IMR-90 (cell line): ENCODE results near the gene ZNF408. TPM values are rescaled to one million over a fixed set of nuclear protein-coding genes. Genes with fewer than 3 reads are reported as not detected.
A peak's percentile ranks its signal among the peaks of the same experiment; 100 is the strongest.

Experiments
- ATAC-seq: fragments of 200-7000 bp; cut with Tn5 transposase; 2 replicates; pipeline ENCODE4 v1.9.1; 2020; ENCODE audit warnings: low read depth, mild to moderate bottlenecking, moderate library complexity
- BruUV-seq: library from RNA; stranded (reverse); fragments of 400-500 nt; replicated peaks from 2 replicates; lab custom pipeline; 2021; lab: Mats Ljungman, UMichigan
- CTCF ChIA-PET: fragments of 300-600 bp; formaldehyde crosslinking; extraction: SDS; loops from one replicate; lab custom pipeline; 2021; ENCODE audit warnings: antibody characterized with exemption; lab: Yijun Ruan, JAX
- POLR2A ChIA-PET: fragments of 300-600 bp; sonication (Branson Sonifier 250); formaldehyde crosslinking; loops from one replicate; lab custom pipeline; 2022; ENCODE audit warnings: antibody characterized with exemption; ENCODE audit not compliant: unreplicated experiment; lab: Charles Lee
- DNase-seq: peaks from one replicate; pipeline ENCODE4 v3.0.0; 2013
- H2AFZ ChIP-seq: replicated peaks from 2 replicates; pipeline ENCODE3; 2013; ENCODE audit warnings: low read length, mild to moderate bottlenecking; ENCODE audit not compliant: poor library complexity
- H2AK5ac ChIP-seq: 2 replicates; pipeline ENCODE4 v1.6.1; 2013; ENCODE audit warnings: low read depth, low read length, inconsistent platforms
- H2AK9ac ChIP-seq: replicated peaks from 2 replicates; pipeline ENCODE3; 2013; ENCODE audit warnings: mild to moderate bottlenecking, low read depth, low read length, moderate library complexity; ENCODE audit not compliant: poor library complexity
- H2BK120ac ChIP-seq: 2 replicates; pipeline ENCODE4 v1.6.1; 2013; ENCODE audit warnings: low read depth, low read length, inconsistent platforms
- H2BK15ac ChIP-seq: 3 replicates; pipeline ENCODE4 v1.6.1; 2013; ENCODE audit warnings: low read depth, low read length, inconsistent platforms
- H2BK20ac ChIP-seq: 2 replicates; pipeline ENCODE4 v1.6.1; 2013; ENCODE audit warnings: low read depth, mild to moderate bottlenecking, inconsistent platforms, low read length, moderate library complexity
- H2BK5ac ChIP-seq: 2 replicates; pipeline ENCODE4 v1.6.1; 2013; ENCODE audit warnings: mild to moderate bottlenecking, low read depth, low read length, inconsistent platforms; ENCODE audit not compliant: poor library complexity, severe bottlenecking
- H3K14ac ChIP-seq: replicated peaks from 2 replicates; pipeline ENCODE4 v1.6.1; 2013; ENCODE audit warnings: low read depth, low read length, inconsistent platforms
- H3K18ac ChIP-seq: 2 replicates; pipeline ENCODE4 v1.6.1; 2013; ENCODE audit warnings: low read depth, low read length, control low read depth
- H3K23ac ChIP-seq: 2 replicates; pipeline ENCODE4 v1.6.1; 2013; ENCODE audit warnings: low read depth, low read length, inconsistent platforms
- H3K27ac ChIP-seq: 2 replicates; pipeline ENCODE4 v1.5.1; 2013; ENCODE audit warnings: mild to moderate bottlenecking, control low read depth, low read length; ENCODE audit not compliant: insufficient read depth
- H3K27me3 ChIP-seq: 2 replicates; pipeline ENCODE4 v1.6.1; 2013; ENCODE audit warnings: low read length; ENCODE audit not compliant: control insufficient read depth, insufficient read depth
- H3K36me3 ChIP-seq: 2 replicates; pipeline ENCODE4 v1.6.1; 2013; ENCODE audit warnings: low read length, mixed read lengths; ENCODE audit not compliant: control insufficient read depth, insufficient read depth
- H3K4ac ChIP-seq: 2 replicates; pipeline ENCODE4 v1.6.1; 2013; ENCODE audit warnings: low read depth, low read length, inconsistent platforms
- H3K4me1 ChIP-seq: 2 replicates; pipeline ENCODE4 v1.6.1; 2013; ENCODE audit warnings: low read length, mixed read lengths; ENCODE audit not compliant: control insufficient read depth, insufficient read depth
- H3K4me2 ChIP-seq: 2 replicates; pipeline ENCODE4 v1.6.1; 2013; ENCODE audit warnings: low read depth, mild to moderate bottlenecking, control low read depth, low read length, moderate library complexity
- H3K4me3 ChIP-seq: 2 replicates; pipeline ENCODE4 v1.5.1; 2013; ENCODE audit warnings: low read depth, mild to moderate bottlenecking, control low read depth, low read length, moderate library complexity; ENCODE audit not compliant: insufficient read depth
- H3K56ac ChIP-seq: 2 replicates; pipeline ENCODE4 v1.6.1; 2013; ENCODE audit warnings: low read length, inconsistent platforms; ENCODE audit not compliant: insufficient read depth; ENCODE audit errors: extremely low read depth
- H3K79me1 ChIP-seq, 2 experiments: 2 replicates each; pipeline ENCODE4 v1.6.1; 2013; ENCODE audit warnings: low read length in 2 of 2, inconsistent platforms in 1 of 2, low read depth in 1 of 2
- H3K9ac ChIP-seq: 2 replicates; pipeline ENCODE4 v1.6.1; 2013; ENCODE audit warnings: low read depth, low read length, control low read depth
- H3K9me1 ChIP-seq: 2 replicates; pipeline ENCODE4 v1.6.1; 2013; ENCODE audit warnings: low read length, inconsistent platforms; ENCODE audit not compliant: insufficient read depth
- H3K9me3 ChIP-seq: 2 replicates; pipeline ENCODE4 v1.6.1; 2013; ENCODE audit warnings: low read length; ENCODE audit not compliant: control insufficient read depth, insufficient read depth
- H4K20me1 ChIP-seq: 2 replicates; pipeline ENCODE4 v1.6.1; 2013; ENCODE audit warnings: low read length, inconsistent platforms; ENCODE audit not compliant: insufficient read depth
- H4K5ac ChIP-seq: 2 replicates; pipeline ENCODE4 v1.6.1; 2013; ENCODE audit warnings: mild to moderate bottlenecking, low read depth, low read length, control low read depth
- H4K8ac ChIP-seq, 2 experiments: 2 replicates each; pipeline ENCODE4 v1.6.1; 2013; ENCODE audit warnings: low read depth in 2 of 2, low read length in 2 of 2, control low read depth in 1 of 2, inconsistent platforms in 1 of 2
- H4K91ac ChIP-seq: 2 replicates; pipeline ENCODE4 v1.6.1; 2013; ENCODE audit warnings: low read depth, low read length, inconsistent platforms; ENCODE audit not compliant: insufficient read depth
- CHD1 ChIP-seq: IDR thresholded peaks from 2 replicates; pipeline ENCODE4 v1.6.1; 2012; ENCODE audit warnings: low read depth, low read length, improper control_type of control experiment
- FOS ChIP-seq: fragments of 150-350 bp; IDR thresholded peaks from 2 replicates; pipeline ENCODE4 v1.6.1; 2016; ENCODE audit warnings: low read depth, low read length
- RAD21 ChIP-seq: IDR thresholded peaks from 2 replicates; pipeline ENCODE4 v1.6.1; 2012; ENCODE audit warnings: low read length, improper control_type of control experiment
- whole genome bisulfite sequencing, 2 experiments: methylation state at CpG; one replicate each; pipeline versions ENCODE4 v1.1.5 to v1.1.7; 2013; ENCODE audit warnings: missing lambda C conversion rate in 2 of 2; ENCODE audit not compliant: insufficient read length in 1 of 2; ENCODE audit errors: extremely low coverage in 2 of 2; 5-methylcytosine and 5-hydroxymethylcytosine counted together
- dilution Hi-C: fragments of 300-500 bp; cut with HindIII; formaldehyde crosslinking; loops from one replicate; pipeline ENCODE4 v1.14.3; 2018; ENCODE audit warnings: low sequenced_read_pairs; ENCODE audit not compliant: unreplicated experiment
- in situ Hi-C: fragments of 300-500 bp; cut with MboI; formaldehyde crosslinking; loops from 3 replicates; pipeline ENCODE4 v1.14.3; 2019; ENCODE audit warnings: low sequenced_read_pairs, inconsistent platforms, mixed read lengths
- intact Hi-C: fragments of 100-400 bp; cut with micrococcal nuclease; formaldehyde crosslinking; loops from 2 replicates; pipeline ENCODE4 v1.10.0; 2022
- polyA plus RNA-seq, 3 experiments: library from polyadenylated mRNA; depleted of rRNA; stranded (reverse); fragments of >200 nt; gene quantifications; 2 replicates each; pipeline ENCODE4 v1.2.3, GENCODE V29; 2012; ENCODE audit warnings: low replicate concordance in 1 of 3
- total RNA-seq: library from RNA; depleted of rRNA; stranded (reverse); fragments of >200 nt; gene quantifications from 2 replicates; pipeline ENCODE4 v1.2.3, GENCODE V29; 2012

Gene ZNF408
- total and polyA plus RNA-seq, 2 of the 4 experiments (the other 2 are of a cell fraction): 9.5 to 11.1 TPM

DNA sequence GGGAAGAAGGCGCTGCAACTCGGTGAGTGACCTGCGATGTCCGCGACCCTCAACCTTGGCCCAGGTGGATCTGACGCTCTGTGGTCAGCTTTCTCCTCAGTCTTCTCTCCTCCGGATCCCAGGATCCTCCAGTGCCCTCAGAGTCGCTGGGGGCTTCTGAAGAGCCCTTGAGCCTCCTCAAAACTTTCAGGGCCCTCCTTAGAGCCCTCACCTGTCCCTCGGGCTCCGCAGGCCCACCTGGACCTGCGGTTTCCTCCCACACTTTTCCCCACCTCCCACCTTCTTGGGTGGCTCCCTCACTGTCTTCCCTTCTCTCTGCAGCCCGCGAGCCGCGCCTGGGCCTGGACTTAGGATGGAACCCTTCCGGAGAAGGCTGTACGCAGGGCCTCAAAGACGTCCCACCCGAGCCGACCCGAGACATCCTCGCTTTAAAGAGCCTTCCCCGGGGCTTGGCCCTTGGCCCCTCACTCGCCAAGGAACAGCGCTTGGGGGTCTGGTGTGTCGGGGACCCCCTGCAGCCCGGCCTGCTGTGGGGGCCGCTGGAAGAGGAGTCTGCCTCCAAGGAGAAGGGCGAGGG is 335 bp downstream of the ZNF408 start:
- peak overlapping the region; percentile 92 for H4K5ac ChIP-seq
- POLR2A ChIA-PET: interaction anchor here (0.6 to 1.3 kb wide), 4 partner anchors 10 to 409 kb away, joined by 3 to 5 read pairs (median 3); no protein-coding TSS in a partner anchor
- H2AK9ac ChIP-seq: peak overlapping the region; percentile 63
- peak overlapping the region; percentile 99 for H3K56ac ChIP-seq
- peak overlapping the region; percentile 98 for H3K27ac ChIP-seq
- peak overlapping the region; percentile 95 for H2BK5ac ChIP-seq
- TF ChIP-seq RAD21: peak; percentile 19; the same call in 1 of the 2 replicates
- no peak for TF ChIP-seq FOS
- 0 out of 2 replicates have a peak, but pooled peaks have one; percentile 54 for TF ChIP-seq CHD1
- H3K36me3 ChIP-seq: peaks cover 40% of the 10 kb centered on the region
- CTCF ChIA-PET: no interaction called here
- intact Hi-C loops: no loop called here
- H3K4ac ChIP-seq: peak overlapping the region; percentile 65
- peaks cover 12% of the 10 kb centered on the region; the same call in 1 of the 2 replicates for H3K9me1 ChIP-seq
- in situ Hi-C loops: no loop called here
- BruUV-seq: TSS peak; percentile 83
- H2BK20ac ChIP-seq: no peak overlapping the region
- H3K9ac ChIP-seq: peak overlapping the region; percentile 98
- peak overlapping the region; percentile 71 for H3K18ac ChIP-seq
- H3K9me3 ChIP-seq: no peaks in the 10 kb centered on the region
- H2AK5ac ChIP-seq: peak overlapping the region; percentile 94
- H3K4me2 ChIP-seq: peak overlapping the region; percentile 96
- peak overlapping the region; percentile 2; the same call in 1 of the 2 replicates for H2BK120ac ChIP-seq
- peak overlapping the region; percentile 90 to 99 for H4K8ac ChIP-seq
- DNase-seq (no peak), ATAC-seq (no peak)
- WGBS, 2 experiments: 3% methylated on average over 10 of the region's 29 CpGs; no CpG with 5 or more reads in 1 of the 2 experiments
- H2AFZ ChIP-seq: peak overlapping the region; percentile 96
- no peaks in the 10 kb centered on the region for H3K27me3 ChIP-seq
- H3K4me1 ChIP-seq: peaks cover 11% of the 10 kb centered on the region
- dilution Hi-C loops: no loop called here
- H3K23ac ChIP-seq: peak overlapping the region; percentile 4; the same call in 1 of the 2 replicates
- 0 out of 3 replicates have a peak overlapping the region, but pooled peaks have one; percentile 82 for H2BK15ac ChIP-seq
- H4K91ac ChIP-seq: peak overlapping the region; percentile 67
- peaks cover 18 to 78% of the 10 kb centered on the region in 2 experiments; a peak in 3 of 4 replicates for H3K79me1 ChIP-seq
- H3K4me3 ChIP-seq: peak overlapping the region; percentile 91
- H3K14ac ChIP-seq: peak overlapping the region; percentile 47
- peaks cover 7% of the 10 kb centered on the region; the same call in 1 of the 2 replicates for H4K20me1 ChIP-seq
